ENCODE data around the gene OR51B2. TPM values are rescaled to one million over a fixed set of nuclear protein-coding genes. Genes with fewer than 3 reads are reported as not detected.

The OR51B2 gene
- total RNA-seq, 2 donors from 2014 or later = not detected

GRCh38 chr11:5304046-5304445 is 20.1 kb downstream of the OR51B2 start:
- Histone ChIP-seq H3K4me3 (no peak overlapping the region), H3K36me3 (no peaks in the 10 kb centered on the region), H3K27me3 (no peaks in the 10 kb centered on the region), H3K4me1 (no peaks in the 10 kb centered on the region), H3K9me3 (no peaks in the 10 kb centered on the region), H3K27ac (no peak overlapping the region), H3K9ac (ENCODE audit: low read depth in 2 of 2, low read length in 2 of 2) (no peak overlapping the region)
- DNase-seq = no peak
- TF ChIP-seq, protein P1, sequence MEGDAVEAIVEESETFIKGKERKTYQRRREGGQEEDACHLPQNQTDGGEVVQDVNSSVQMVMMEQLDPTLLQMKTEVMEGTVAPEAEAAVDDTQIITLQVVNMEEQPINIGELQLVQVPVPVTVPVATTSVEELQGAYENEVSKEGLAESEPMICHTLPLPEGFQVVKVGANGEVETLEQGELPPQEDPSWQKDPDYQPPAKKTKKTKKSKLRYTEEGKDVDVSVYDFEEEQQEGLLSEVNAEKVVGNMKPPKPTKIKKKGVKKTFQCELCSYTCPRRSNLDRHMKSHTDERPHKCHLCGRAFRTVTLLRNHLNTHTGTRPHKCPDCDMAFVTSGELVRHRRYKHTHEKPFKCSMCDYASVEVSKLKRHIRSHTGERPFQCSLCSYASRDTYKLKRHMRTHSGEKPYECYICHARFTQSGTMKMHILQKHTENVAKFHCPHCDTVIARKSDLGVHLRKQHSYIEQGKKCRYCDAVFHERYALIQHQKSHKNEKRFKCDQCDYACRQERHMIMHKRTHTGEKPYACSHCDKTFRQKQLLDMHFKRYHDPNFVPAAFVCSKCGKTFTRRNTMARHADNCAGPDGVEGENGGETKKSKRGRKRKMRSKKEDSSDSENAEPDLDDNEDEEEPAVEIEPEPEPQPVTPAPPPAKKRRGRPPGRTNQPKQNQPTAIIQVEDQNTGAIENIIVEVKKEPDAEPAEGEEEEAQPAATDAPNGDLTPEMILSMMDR (IDR thresholded peaks at IDR 0.05) = no peak
- intact Hi-C loops (cut with DNase I) = no loop called here

DNA sequence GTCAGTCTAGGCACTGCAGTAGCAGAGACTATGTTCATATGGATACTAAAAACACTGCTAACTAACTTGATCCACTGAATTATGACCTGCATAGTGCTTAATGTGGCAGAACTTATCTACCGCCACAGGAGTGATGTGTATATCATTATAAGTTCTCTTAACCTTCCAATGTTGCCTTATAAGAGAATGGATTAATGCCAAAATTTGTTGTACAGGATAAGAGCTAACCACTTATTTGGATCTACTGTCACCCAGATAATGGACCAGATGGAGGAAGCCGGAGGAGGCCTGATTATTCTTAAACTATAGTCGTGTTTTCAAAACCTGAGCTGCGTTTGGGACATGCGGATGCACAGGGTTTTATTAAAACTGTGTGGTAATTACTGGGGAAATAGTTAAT is 20.5 kb downstream of the OR51B2 start:
- H3K4me3 ChIP-seq = no peak overlapping the region
- no peaks in the 10 kb centered on the region for H3K36me3 ChIP-seq
- no peak overlapping the region for H3K9ac ChIP-seq (ENCODE audit: low read depth in 2 of 2, low read length in 2 of 2)
- H3K27ac ChIP-seq = no peak overlapping the region
- no peaks in the 10 kb centered on the region for H3K4me1 ChIP-seq
- H3K9me3 ChIP-seq = no peaks in the 10 kb centered on the region
- DNase-seq = no peak
- no peaks in the 10 kb centered on the region for H3K27me3 ChIP-seq
- intact Hi-C loops (cut with DNase I) = no loop called here
- TF ChIP-seq, protein P1 (IDR thresholded peaks at IDR 0.05) = no peak

- TF ChIP-seq, protein P1 (IDR thresholded peaks at IDR 0.05) = no peak
- DNase-seq = no peak
- intact Hi-C loops (cut with DNase I) = no loop called here
- Histone ChIP-seq H3K9me3 (no peaks in the 10 kb centered on the region), H3K4me1 (no peaks in the 10 kb centered on the region), H3K36me3 (no peaks in the 10 kb centered on the region), H3K27me3 (no peaks in the 10 kb centered on the region), H3K9ac (ENCODE audit: low read depth in 2 of 2, low read length in 2 of 2) (no peak within 1 kb of the TSS), H3K4me3 (no peak within 1 kb of the TSS), H3K27ac (no peak within 1 kb of the TSS)
Measured at GRCh38 chr11:5301846-5302245, 22.3 kb downstream of the OR51B2 start, which contains the start of gene OR51B4. TSS of gene OR51B4 (minus strand) at chr11:5301946. CDS start at chr11:5301946, 0 bp downstream.

GRCh38 chr11:5300251-5300650 is 23.8 kb downstream of the OR51B2 start:
- Histone ChIP-seq H3K4me1 (no peaks in the 10 kb centered on the region), H3K27me3 (no peaks in the 10 kb centered on the region), H3K36me3 (no peaks in the 10 kb centered on the region), H3K9me3 (no peaks in the 10 kb centered on the region), H3K9ac (ENCODE audit: low read depth in 2 of 2, low read length in 2 of 2) (no peak overlapping the region), H3K27ac (no peak overlapping the region), H3K4me3 (no peak overlapping the region)
- TF ChIP-seq, protein P1 (IDR thresholded peaks at IDR 0.05) = no peak
- intact Hi-C loops (cut with DNase I) = no loop called here
- DNase-seq = no peak

DNA sequence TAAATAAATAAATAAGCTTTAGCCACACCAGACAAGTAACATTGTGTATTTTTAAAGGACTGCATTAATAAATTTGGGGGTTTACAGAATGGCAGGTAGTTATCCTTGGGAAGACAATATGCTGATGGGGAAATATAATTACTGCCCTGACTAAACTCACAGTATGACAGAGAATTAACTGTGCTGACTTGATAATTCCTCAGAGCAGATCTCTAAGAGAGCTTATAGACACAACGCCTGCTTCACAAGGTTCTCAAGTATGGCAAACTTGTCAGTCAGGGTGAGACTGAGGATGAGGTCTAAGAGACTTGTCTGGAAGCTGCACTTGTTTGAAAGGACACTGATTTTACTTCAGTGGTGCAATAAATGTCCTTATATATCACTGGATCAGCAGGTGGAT is 25.6 kb downstream of the OR51B2 start:
- TF ChIP-seq, protein P1 (IDR thresholded peaks at IDR 0.05) = no peak
- intact Hi-C loops (cut with DNase I) = no loop called here
- no peak for DNase-seq
- Histone ChIP-seq H3K9ac (ENCODE audit: low read depth in 2 of 2, low read length in 2 of 2) (no peak overlapping the region), H3K27ac (no peak overlapping the region), H3K4me1 (no peaks in the 10 kb centered on the region), H3K27me3 (no peaks in the 10 kb centered on the region), H3K36me3 (no peaks in the 10 kb centered on the region), H3K4me3 (no peak overlapping the region), H3K9me3 (no peaks in the 10 kb centered on the region)
